WTC11 (cell line): ENCODE data around the gene CCNJL. TPM values are rescaled to one million over a fixed set of nuclear protein-coding genes. Genes with fewer than 3 reads are reported as not detected.

Source experiments
- ATAC-seq: fragments of 200-7000 bp; cut with Tn5 transposase; 2 replicates; pipeline ENCODE4 v1.10.0; 2021; ENCODE audit warnings: mild to moderate bottlenecking, moderate library complexity
- CTCF ChIA-PET: fragments of 300-600 bp; sonication (Branson Sonifier 250); formaldehyde crosslinking; loops from one replicate; lab custom pipeline; 2021; ENCODE audit warnings: antibody characterized with exemption; lab: Charles Lee
- POLR2A ChIA-PET: fragments of 350-600 bp; sonication (Branson Sonifier 250); formaldehyde crosslinking; loops from one replicate; lab custom pipeline; 2021; ENCODE audit warnings: antibody characterized with exemption; lab: Charles Lee
- DNase-seq: peaks from one replicate; pipeline ENCODE4 v3.0.0; 2021; ENCODE audit warnings: low spot score
- H3K27ac Mint-ChIP-seq: 2 replicates; pipeline ENCODE4 v1.8.0; 2021; ENCODE audit warnings: mixed read lengths
- H3K27me3 Mint-ChIP-seq: 2 replicates; pipeline ENCODE4 v1.8.0; 2021; ENCODE audit warnings: low read depth, mild to moderate bottlenecking, moderate library complexity, mixed read lengths
- H3K36me3 Mint-ChIP-seq: 2 replicates; pipeline ENCODE4 v1.8.0; 2021; ENCODE audit warnings: mixed read lengths
- H3K4me1 Mint-ChIP-seq: 2 replicates; pipeline ENCODE4 v1.8.0; 2022; ENCODE audit warnings: mixed read lengths
- H3K4me3 Mint-ChIP-seq: 2 replicates; pipeline ENCODE4 v1.8.0; 2021; ENCODE audit warnings: mild to moderate bottlenecking, moderate library complexity, mixed read lengths
- H3K9me3 Mint-ChIP-seq: 2 replicates; pipeline ENCODE4 v1.8.0; 2021; ENCODE audit warnings: mixed read lengths
- ELF4 ChIP-seq: sonication (generic); formaldehyde crosslinking; IDR thresholded peaks from 2 replicates; pipeline ENCODE4 v1.8.1; 2022; ENCODE audit warnings: low read depth, mild to moderate bottlenecking, moderate library complexity, missing genetic modification reagents
- FOXK1 ChIP-seq: sonication (generic); formaldehyde crosslinking; IDR thresholded peaks from 2 replicates; pipeline ENCODE4 v1.8.0; 2022; ENCODE audit warnings: mild to moderate bottlenecking, moderate library complexity, missing genetic modification reagents
- GABPB1 ChIP-seq: sonication (generic); formaldehyde crosslinking; IDR thresholded peaks from 2 replicates; pipeline ENCODE4 v1.8.1; 2023; ENCODE audit warnings: mild to moderate bottlenecking, missing genetic modification reagents
- GRHL2 ChIP-seq: fragments of 250-450 bp; sonication (Bioruptor Pico); IDR thresholded peaks from 2 replicates; pipeline ENCODE4 v1.8.0; 2022; ENCODE audit warnings: mild to moderate bottlenecking, moderate library complexity; ENCODE audit not compliant: insufficient replicate concordance, severe bottlenecking
- JAZF1 ChIP-seq: fragments of 250-450 bp; sonication (Bioruptor Pico); IDR thresholded peaks from 2 replicates; pipeline ENCODE4 v1.9.0; 2021; ENCODE audit warnings: moderate library complexity, mild to moderate bottlenecking, inconsistent platforms
- MYBL2 ChIP-seq: sonication (generic); formaldehyde crosslinking; IDR thresholded peaks from 2 replicates; pipeline ENCODE4 v1.8.1; 2023; ENCODE audit warnings: mild to moderate bottlenecking, moderate library complexity, missing genetic modification reagents
- NFE2L1 ChIP-seq: sonication (generic); formaldehyde crosslinking; IDR thresholded peaks from 2 replicates; pipeline ENCODE4 v1.8.1; 2023; ENCODE audit warnings: missing genetic modification reagents
- NR1H2 ChIP-seq: sonication (generic); formaldehyde crosslinking; IDR thresholded peaks from 2 replicates; pipeline ENCODE4 v1.9.0; 2021; ENCODE audit warnings: mild to moderate bottlenecking, moderate library complexity, missing genetic modification reagents
- TEAD4 ChIP-seq: sonication (generic); formaldehyde crosslinking; IDR thresholded peaks from 2 replicates; pipeline ENCODE4 v1.8.0; 2022; ENCODE audit warnings: mild to moderate bottlenecking, missing genetic modification reagents
- ZNF317 ChIP-seq: sonication (generic); formaldehyde crosslinking; IDR thresholded peaks from 2 replicates; pipeline ENCODE4 v1.8.1; 2023; ENCODE audit warnings: low read depth, mild to moderate bottlenecking, moderate library complexity, missing genetic modification reagents, borderline replicate concordance
- total RNA-seq: library from RNA; stranded (reverse); gene quantifications from 3 replicates; pipeline ENCODE4 v1.2.3, GENCODE V29; 2021
- TF ChIP-seq, protein P1 (sequence below): fragments of 250-450 bp; sonication (Bioruptor Pico); IDR thresholded peaks from 2 replicates; pipeline ENCODE4 v1.8.0; 2021; ENCODE audit warnings: mild to moderate bottlenecking
- TF ChIP-seq, protein P2 (sequence below): fragments of 250-450 bp; sonication (Bioruptor Pico); conservative IDR thresholded peaks from 2 replicates; pipeline ENCODE4 v1.9.0; 2021; ENCODE audit warnings: mild to moderate bottlenecking
- TF ChIP-seq, protein P3 (sequence below): sonication (generic); formaldehyde crosslinking; IDR thresholded peaks from 2 replicates; pipeline ENCODE4 v1.8.1; 2022; ENCODE audit warnings: mild to moderate bottlenecking, moderate library complexity, missing genetic modification reagents
- TF ChIP-seq, protein P4 (sequence below): sonication (generic); formaldehyde crosslinking; conservative IDR thresholded peaks from 2 replicates; pipeline ENCODE4 v1.8.1; 2023; ENCODE audit warnings: mild to moderate bottlenecking, low read depth, missing genetic modification reagents, moderate library complexity
- TF ChIP-seq, protein P5 (sequence below): fragments of 250-450 bp; sonication (Bioruptor Pico); IDR thresholded peaks from 2 replicates; pipeline ENCODE4 v1.9.0; 2021; ENCODE audit warnings: mild to moderate bottlenecking, borderline replicate concordance

Gene CCNJL
- total RNA-seq, 1 experiment from 2014 or later: 31.3 TPM

DNA sequence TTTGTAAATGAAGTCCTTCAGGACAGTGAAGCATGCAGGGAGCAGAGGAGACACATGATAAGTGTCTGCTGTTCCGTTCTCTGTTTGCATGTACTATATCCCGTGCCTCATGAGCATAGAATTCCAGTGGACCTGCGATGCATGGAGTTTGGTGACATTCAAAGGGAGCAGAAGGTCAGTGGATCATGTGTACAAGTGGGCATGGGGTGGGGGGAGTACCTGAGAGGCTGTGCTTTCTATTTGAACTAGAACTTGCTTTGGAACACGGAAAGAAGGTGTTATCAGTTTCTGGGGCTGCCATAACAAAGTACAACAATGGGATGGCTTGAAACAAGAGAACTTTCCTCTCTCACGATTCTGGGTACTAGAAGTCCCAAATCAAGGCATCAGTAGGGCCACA lies 5.1 kb upstream of the CCNJL start (continued):
- no peak for TF ChIP-seq FOXK1 (CRISPR knock-in tag)
- no peak for TF ChIP-seq JAZF1 (CRISPR knock-in tag)

DNA sequence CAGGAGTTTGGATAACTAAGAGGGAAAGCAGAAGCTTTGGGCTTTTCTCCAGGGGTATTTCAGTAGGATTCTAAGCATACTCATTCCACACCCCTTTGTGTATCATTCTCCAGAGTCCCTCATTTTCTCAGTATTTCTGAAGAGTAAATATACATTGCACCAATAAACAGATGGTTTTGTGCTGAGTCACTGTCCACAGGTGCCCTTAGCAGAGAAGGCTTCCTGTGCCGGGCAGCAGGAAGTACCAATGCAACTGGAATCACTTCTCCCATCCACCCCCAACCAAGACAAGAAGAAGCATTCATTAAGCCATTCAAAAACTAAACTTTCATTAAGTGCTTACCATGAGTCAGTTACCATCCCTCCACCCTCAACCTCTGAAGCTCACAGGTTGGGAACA lies 3.6 kb upstream of the CCNJL start:
- H3K27me3 Mint-ChIP-seq: no peaks in the 10 kb centered on the region; the same call in 1 of the 2 replicates
- no peak for TF ChIP-seq GRHL2 (CRISPR knock-in tag)
- TF ChIP-seq NFE2L1: peak; percentile 83
- peak; percentile 84 for TF ChIP-seq GABPB1 (CRISPR knock-in tag)
- H3K9me3 Mint-ChIP-seq: no peaks in the 10 kb centered on the region
- ChIA-PET POLR2A (interaction anchor here (0.7 kb wide), 1 partner anchor 78 kb away, joined by 3 read pairs; no protein-coding TSS in a partner anchor), CTCF (interaction anchor here (0.5 to 1.0 kb wide), 2 partner anchors 50 to 114 kb away, joined by 3 read pairs; no protein-coding TSS in a partner anchor)
- H3K27ac Mint-ChIP-seq: peak overlapping the region; percentile 1; the same call in 1 of the 2 replicates
- no peaks in the 10 kb centered on the region for H3K36me3 Mint-ChIP-seq
- H3K4me1 Mint-ChIP-seq: peaks cover 40% of the 10 kb centered on the region
- H3K4me3 Mint-ChIP-seq: no peak overlapping the region
- ATAC-seq (no peak), DNase-seq (no peak)

DNA sequence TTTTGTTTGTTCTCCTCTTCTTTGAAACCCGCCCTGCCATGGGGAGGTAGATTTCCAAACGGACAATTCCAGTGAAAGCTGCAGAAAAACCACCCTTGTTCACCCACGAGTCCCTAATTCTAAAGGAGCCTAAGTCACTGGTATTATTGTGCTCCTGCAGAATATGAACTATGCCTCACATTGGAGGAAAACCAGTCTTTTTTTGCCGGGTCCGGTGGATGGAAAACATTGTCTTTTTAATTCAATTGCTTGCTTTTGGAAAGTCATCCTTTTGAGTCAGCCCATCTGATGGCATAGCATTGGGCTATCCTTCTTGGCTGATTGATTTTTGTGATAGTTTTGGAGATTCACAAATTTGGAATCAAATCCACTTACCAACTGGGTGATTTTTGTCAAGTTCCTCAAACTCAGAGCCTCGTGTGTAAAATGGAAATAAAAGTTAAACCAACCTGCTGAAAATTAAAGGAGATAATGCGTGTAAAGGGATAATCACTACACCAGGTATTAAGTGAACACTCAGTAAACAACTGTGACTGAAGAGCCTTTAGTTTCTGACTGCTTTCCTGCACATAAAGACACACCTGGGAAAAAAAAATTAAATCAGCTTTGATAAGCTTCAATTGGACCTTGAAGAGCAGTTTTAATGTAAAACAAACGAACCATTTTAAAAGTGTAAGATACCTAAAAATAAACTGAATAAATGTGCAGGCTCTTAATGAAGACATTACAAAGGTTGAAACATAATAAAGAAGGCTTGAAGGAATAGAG lies 780 bp upstream of the CCNJL start:
- no peak for ATAC-seq
- peaks cover 12% of the 10 kb centered on the region for H3K36me3 Mint-ChIP-seq

More for the DNA sequence above, 780 bp upstream of the CCNJL start:
- TF ChIP-seq MYBL2 (CRISPR knock-in tag) (no peak), NR1H2 (CRISPR knock-in tag) (no peak), ELF4 (CRISPR knock-in tag) (no peak), ZNF317 (no peak), TEAD4 (no peak), JAZF1 (CRISPR knock-in tag) (no peak)
- TF ChIP-seq, protein P1, sequence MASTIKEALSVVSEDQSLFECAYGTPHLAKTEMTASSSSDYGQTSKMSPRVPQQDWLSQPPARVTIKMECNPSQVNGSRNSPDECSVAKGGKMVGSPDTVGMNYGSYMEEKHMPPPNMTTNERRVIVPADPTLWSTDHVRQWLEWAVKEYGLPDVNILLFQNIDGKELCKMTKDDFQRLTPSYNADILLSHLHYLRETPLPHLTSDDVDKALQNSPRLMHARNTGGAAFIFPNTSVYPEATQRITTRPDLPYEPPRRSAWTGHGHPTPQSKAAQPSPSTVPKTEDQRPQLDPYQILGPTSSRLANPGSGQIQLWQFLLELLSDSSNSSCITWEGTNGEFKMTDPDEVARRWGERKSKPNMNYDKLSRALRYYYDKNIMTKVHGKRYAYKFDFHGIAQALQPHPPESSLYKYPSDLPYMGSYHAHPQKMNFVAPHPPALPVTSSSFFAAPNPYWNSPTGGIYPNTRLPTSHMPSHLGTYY (CRISPR knock-in tag): no peak
- TF ChIP-seq, protein P2, sequence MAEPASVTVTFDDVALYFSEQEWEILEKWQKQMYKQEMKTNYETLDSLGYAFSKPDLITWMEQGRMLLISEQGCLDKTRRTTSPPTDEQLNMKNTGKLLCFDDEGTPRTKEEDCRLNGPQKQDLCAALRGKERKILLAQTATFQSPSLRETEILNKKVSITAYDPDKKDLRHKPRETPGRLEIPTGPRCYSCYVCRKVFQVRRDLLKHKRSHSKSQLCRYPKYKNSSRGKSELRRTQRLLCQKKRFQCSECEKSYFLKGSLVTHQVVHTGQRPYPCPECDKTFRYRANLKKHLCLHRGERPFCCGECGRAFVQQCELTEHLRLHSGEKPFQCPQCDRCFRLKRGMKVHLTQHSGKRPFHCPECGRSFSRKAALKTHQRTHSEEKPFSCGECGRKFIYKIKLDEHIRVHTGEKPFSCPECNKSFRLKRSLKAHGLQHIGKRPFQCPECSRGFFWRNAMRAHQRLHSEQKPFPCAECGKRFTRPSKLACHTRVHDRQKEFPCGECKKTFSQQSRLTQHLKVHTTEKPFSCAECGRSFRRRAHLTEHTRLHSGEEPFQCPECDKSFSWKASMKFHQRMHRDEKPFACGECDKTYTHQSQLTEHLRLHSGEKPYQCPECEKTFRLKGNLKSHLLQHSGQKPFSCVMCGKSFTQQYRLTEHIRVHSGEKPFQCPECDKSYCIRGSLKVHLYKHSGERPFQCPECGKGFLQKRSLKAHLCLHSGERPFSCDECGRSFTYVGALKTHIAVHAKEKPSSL (CRISPR knock-in tag): no peak
- TF ChIP-seq, protein P3, sequence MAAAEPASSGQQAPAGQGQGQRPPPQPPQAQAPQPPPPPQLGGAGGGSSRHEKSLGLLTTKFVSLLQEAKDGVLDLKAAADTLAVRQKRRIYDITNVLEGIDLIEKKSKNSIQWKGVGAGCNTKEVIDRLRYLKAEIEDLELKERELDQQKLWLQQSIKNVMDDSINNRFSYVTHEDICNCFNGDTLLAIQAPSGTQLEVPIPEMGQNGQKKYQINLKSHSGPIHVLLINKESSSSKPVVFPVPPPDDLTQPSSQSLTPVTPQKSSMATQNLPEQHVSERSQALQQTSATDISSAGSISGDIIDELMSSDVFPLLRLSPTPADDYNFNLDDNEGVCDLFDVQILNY (CRISPR knock-in tag): no peak
- TF ChIP-seq, protein P4, sequence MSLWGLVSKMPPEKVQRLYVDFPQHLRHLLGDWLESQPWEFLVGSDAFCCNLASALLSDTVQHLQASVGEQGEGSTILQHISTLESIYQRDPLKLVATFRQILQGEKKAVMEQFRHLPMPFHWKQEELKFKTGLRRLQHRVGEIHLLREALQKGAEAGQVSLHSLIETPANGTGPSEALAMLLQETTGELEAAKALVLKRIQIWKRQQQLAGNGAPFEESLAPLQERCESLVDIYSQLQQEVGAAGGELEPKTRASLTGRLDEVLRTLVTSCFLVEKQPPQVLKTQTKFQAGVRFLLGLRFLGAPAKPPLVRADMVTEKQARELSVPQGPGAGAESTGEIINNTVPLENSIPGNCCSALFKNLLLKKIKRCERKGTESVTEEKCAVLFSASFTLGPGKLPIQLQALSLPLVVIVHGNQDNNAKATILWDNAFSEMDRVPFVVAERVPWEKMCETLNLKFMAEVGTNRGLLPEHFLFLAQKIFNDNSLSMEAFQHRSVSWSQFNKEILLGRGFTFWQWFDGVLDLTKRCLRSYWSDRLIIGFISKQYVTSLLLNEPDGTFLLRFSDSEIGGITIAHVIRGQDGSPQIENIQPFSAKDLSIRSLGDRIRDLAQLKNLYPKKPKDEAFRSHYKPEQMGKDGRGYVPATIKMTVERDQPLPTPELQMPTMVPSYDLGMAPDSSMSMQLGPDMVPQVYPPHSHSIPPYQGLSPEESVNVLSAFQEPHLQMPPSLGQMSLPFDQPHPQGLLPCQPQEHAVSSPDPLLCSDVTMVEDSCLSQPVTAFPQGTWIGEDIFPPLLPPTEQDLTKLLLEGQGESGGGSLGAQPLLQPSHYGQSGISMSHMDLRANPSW (CRISPR knock-in tag): no peak
- TF ChIP-seq, protein P5, sequence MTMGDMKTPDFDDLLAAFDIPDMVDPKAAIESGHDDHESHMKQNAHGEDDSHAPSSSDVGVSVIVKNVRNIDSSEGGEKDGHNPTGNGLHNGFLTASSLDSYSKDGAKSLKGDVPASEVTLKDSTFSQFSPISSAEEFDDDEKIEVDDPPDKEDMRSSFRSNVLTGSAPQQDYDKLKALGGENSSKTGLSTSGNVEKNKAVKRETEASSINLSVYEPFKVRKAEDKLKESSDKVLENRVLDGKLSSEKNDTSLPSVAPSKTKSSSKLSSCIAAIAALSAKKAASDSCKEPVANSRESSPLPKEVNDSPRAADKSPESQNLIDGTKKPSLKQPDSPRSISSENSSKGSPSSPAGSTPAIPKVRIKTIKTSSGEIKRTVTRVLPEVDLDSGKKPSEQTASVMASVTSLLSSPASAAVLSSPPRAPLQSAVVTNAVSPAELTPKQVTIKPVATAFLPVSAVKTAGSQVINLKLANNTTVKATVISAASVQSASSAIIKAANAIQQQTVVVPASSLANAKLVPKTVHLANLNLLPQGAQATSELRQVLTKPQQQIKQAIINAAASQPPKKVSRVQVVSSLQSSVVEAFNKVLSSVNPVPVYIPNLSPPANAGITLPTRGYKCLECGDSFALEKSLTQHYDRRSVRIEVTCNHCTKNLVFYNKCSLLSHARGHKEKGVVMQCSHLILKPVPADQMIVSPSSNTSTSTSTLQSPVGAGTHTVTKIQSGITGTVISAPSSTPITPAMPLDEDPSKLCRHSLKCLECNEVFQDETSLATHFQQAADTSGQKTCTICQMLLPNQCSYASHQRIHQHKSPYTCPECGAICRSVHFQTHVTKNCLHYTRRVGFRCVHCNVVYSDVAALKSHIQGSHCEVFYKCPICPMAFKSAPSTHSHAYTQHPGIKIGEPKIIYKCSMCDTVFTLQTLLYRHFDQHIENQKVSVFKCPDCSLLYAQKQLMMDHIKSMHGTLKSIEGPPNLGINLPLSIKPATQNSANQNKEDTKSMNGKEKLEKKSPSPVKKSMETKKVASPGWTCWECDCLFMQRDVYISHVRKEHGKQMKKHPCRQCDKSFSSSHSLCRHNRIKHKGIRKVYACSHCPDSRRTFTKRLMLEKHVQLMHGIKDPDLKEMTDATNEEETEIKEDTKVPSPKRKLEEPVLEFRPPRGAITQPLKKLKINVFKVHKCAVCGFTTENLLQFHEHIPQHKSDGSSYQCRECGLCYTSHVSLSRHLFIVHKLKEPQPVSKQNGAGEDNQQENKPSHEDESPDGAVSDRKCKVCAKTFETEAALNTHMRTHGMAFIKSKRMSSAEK (CRISPR knock-in tag): no peak
- CTCF ChIA-PET: interaction anchor here (0.7 to 3.1 kb wide), 5 partner anchors 13 to 172 kb away, joined by 3 to 18 read pairs (median 9); no protein-coding TSS in a partner anchor
- H3K27me3 Mint-ChIP-seq: no peaks in the 10 kb centered on the region; the same call in 1 of the 2 replicates
- H3K9me3 Mint-ChIP-seq: no peaks in the 10 kb centered on the region
- peak overlapping the region; percentile 86 for H3K4me3 Mint-ChIP-seq
- POLR2A ChIA-PET: interaction anchor here (0.5 to 2.9 kb wide), 8 partner anchors 16 to 153 kb away, joined by 3 to 18 read pairs (median 6); no protein-coding TSS in a partner anchor
- H3K27ac Mint-ChIP-seq: peak overlapping the region; percentile 85
- H3K4me1 Mint-ChIP-seq: peaks cover 47% of the 10 kb centered on the region
- DNase-seq: no peak
